ENCODE results near the gene CTIF. TPM values are rescaled to one million over a fixed set of nuclear protein-coding genes. Genes with fewer than 3 reads are reported as not detected.

The CTIF gene
- total RNA-seq, 1 experiment from 2014 or later, result 5.8 TPM

- Histone ChIP-seq H3K27me3 (ENCODE audit: low read length) (no peaks in the 10 kb centered on the region), H2AFZ (ENCODE audit: low read length) (no peak overlapping the region), H3K27ac (ENCODE audit: low read length) (no peak overlapping the region), H3K4me2 (ENCODE audit: low read length) (no peak overlapping the region), H3F3A (ENCODE audit: low read length, unreplicated experiment) (no peaks in the 10 kb centered on the region), H4K20me1 (ENCODE audit: low read length) (no peaks in the 10 kb centered on the region), H3K4me3 (ENCODE audit: low read length) (no peak overlapping the region), H3K9ac (ENCODE audit: low read length) (no peak overlapping the region), H3K9me3 (ENCODE audit: low read length) (no peaks in the 10 kb centered on the region), H3K4me1 (ENCODE audit: insufficient read depth, low read length) (no peaks in the 10 kb centered on the region), H3K9me2 (replicated peaks; ENCODE audit: low read length) (no peaks in the 10 kb centered on the region), H3K79me2 (ENCODE audit: low read length) (no peaks in the 10 kb centered on the region), H3K36me3 (ENCODE audit: low read depth, low read length) (no peaks in the 10 kb centered on the region)
- TF ChIP-seq, protein P1, sequence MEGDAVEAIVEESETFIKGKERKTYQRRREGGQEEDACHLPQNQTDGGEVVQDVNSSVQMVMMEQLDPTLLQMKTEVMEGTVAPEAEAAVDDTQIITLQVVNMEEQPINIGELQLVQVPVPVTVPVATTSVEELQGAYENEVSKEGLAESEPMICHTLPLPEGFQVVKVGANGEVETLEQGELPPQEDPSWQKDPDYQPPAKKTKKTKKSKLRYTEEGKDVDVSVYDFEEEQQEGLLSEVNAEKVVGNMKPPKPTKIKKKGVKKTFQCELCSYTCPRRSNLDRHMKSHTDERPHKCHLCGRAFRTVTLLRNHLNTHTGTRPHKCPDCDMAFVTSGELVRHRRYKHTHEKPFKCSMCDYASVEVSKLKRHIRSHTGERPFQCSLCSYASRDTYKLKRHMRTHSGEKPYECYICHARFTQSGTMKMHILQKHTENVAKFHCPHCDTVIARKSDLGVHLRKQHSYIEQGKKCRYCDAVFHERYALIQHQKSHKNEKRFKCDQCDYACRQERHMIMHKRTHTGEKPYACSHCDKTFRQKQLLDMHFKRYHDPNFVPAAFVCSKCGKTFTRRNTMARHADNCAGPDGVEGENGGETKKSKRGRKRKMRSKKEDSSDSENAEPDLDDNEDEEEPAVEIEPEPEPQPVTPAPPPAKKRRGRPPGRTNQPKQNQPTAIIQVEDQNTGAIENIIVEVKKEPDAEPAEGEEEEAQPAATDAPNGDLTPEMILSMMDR (conservative IDR thresholded peaks at IDR 0.05; ENCODE audit: low read depth, low read length), result no peak
- TF ChIP-seq EZH2phosphoT487 (IDR thresholded peaks at IDR 0.05; ENCODE audit: borderline replicate concordance, low read length) (no peak), EZH2 (IDR thresholded peaks at IDR 0.05; ENCODE audit: low read length, unreplicated experiment) (no peak)
- intact Hi-C loops (cut with micrococcal nuclease), result no loop called here
- DNase-seq (no peak), ATAC-seq (peak; percentile 31)
- ChIA-PET CTCF (no interaction called here), POLR2A (ENCODE audit: unreplicated experiment) (no interaction called here)
- BruUV-seq (replicated peaks), result no TSS peak
These were observed 346.6 kb downstream of the CTIF start for GRCh38 chr18:48885266-48885923.

- Histone ChIP-seq H3K27me3 (ENCODE audit: low read length) (no peaks in the 10 kb centered on the region), H3K9me3 (ENCODE audit: low read length) (no peaks in the 10 kb centered on the region), H3K79me2 (ENCODE audit: low read length) (no peaks in the 10 kb centered on the region), H3K9ac (ENCODE audit: low read length) (no peak overlapping the region), H3K4me3 (ENCODE audit: low read length) (no peak overlapping the region), H2AFZ (ENCODE audit: low read length) (no peak overlapping the region), H3F3A (ENCODE audit: low read length, unreplicated experiment) (no peaks in the 10 kb centered on the region), H4K20me1 (ENCODE audit: low read length) (no peaks in the 10 kb centered on the region), H3K4me1 (ENCODE audit: insufficient read depth, low read length) (no peaks in the 10 kb centered on the region), H3K27ac (ENCODE audit: low read length) (no peak overlapping the region), H3K4me2 (ENCODE audit: low read length) (no peak overlapping the region), H3K36me3 (ENCODE audit: low read depth, low read length) (no peaks in the 10 kb centered on the region), H3K9me2 (replicated peaks; ENCODE audit: low read length) (no peaks in the 10 kb centered on the region)
- ChIA-PET CTCF (no interaction called here), POLR2A (ENCODE audit: unreplicated experiment) (no interaction called here)
- DNase-seq (no peak), ATAC-seq (no peak)
- intact Hi-C loops (cut with micrococcal nuclease), result no loop called here
- no TSS peak for BruUV-seq (replicated peaks)
- TF ChIP-seq EZH2 (IDR thresholded peaks at IDR 0.05; ENCODE audit: low read length, unreplicated experiment), result no peak
- TF ChIP-seq, protein P1 (conservative IDR thresholded peaks at IDR 0.05; ENCODE audit: low read depth, low read length), result no peak
- no peak for TF ChIP-seq EZH2phosphoT487 (IDR thresholded peaks at IDR 0.05; ENCODE audit: borderline replicate concordance, low read length)
These were observed 347.1 kb downstream of the CTIF start for GRCh38 chr18:48885924-48886400.

- H3K36me3 ChIP-seq (ENCODE audit: low read depth, low read length), result no peaks in the 10 kb centered on the region
- CTCF ChIA-PET, result no interaction called here
- no peaks in the 10 kb centered on the region for H3K4me1 ChIP-seq (ENCODE audit: insufficient read depth, low read length)
- no peak overlapping the region for H3K4me2 ChIP-seq (ENCODE audit: low read length)
- TF ChIP-seq EZH2phosphoT487 (IDR thresholded peaks at IDR 0.05; ENCODE audit: borderline replicate concordance, low read length), result no peak
- TF ChIP-seq, protein P1 (conservative IDR thresholded peaks at IDR 0.05; ENCODE audit: low read depth, low read length), result no peak
- no peak for TF ChIP-seq EZH2 (IDR thresholded peaks at IDR 0.05; ENCODE audit: low read length, unreplicated experiment)
- no peaks in the 10 kb centered on the region for H3K27me3 ChIP-seq (ENCODE audit: low read length)
- H3K9ac ChIP-seq (ENCODE audit: low read length), result no peak overlapping the region
- H3K27ac ChIP-seq (ENCODE audit: low read length), result no peak overlapping the region
- POLR2A ChIA-PET (ENCODE audit: unreplicated experiment), result no interaction called here
- ATAC-seq (no peak), DNase-seq (no peak)
- no peaks in the 10 kb centered on the region for H3K79me2 ChIP-seq (ENCODE audit: low read length)
- intact Hi-C loops (cut with micrococcal nuclease), result no loop called here
- H3F3A ChIP-seq (ENCODE audit: low read length, unreplicated experiment), result no peaks in the 10 kb centered on the region
- H2AFZ ChIP-seq (ENCODE audit: low read length), result no peak overlapping the region
- no peak overlapping the region for H3K4me3 ChIP-seq (ENCODE audit: low read length)
- H3K9me2 ChIP-seq (replicated peaks; ENCODE audit: low read length), result no peaks in the 10 kb centered on the region
- BruUV-seq (replicated peaks), result no TSS peak
- H3K9me3 ChIP-seq (ENCODE audit: low read length), result no peaks in the 10 kb centered on the region
- no peaks in the 10 kb centered on the region for H4K20me1 ChIP-seq (ENCODE audit: low read length)
These were observed 347.9 kb downstream of the CTIF start for GRCh38 chr18:48886520-48887293.
